Left cardiac atrium (tissue), 4 donors: ENCODE measurements around the gene ZBTB47. TPM values are rescaled to one million over a fixed set of nuclear protein-coding genes. Genes with fewer than 3 reads are reported as not detected.

ENCODE experiments used
- ATAC-seq, 2 donors: fragments of 200-7000 bp; cut with Tn5 transposase; one replicate each; pipeline ENCODE4 v1.9.1; 2020; ENCODE audit warnings: mild to moderate bottlenecking in 2 of 2, moderate library complexity in 2 of 2
- DNase-seq: peaks from one replicate; pipeline ENCODE4 v3.0.0-alpha.2; 2020
- intact Hi-C, 2 donors: fragments of 100-400 bp; cut with DNase I; formaldehyde crosslinking; loops; one replicate each; pipeline versions ENCODE4 v1.14.1 to v1.15.1; 2022 to 2023
- total RNA-seq, 2 donors: library from RNA; stranded (reverse); fragmentation: NEBNext Ultra II Directional; extraction: Animal tissue kit (Norgen Biotek cat#: 25700); gene quantifications; one replicate each; pipeline ENCODE4 v1.2.1, GENCODE V29; 2021
- donor health status: DM: no; HTN: yes; CAD: no.
- donor health status: DM: no; HTN: yes; CAD: no; lungs with severe emphysema.
- donor health status: DM: yes; HTN: yes; CAD: no.
- donor health status: Dilated cardiomyopathy.

Gene ZBTB47
- total RNA-seq, 2 donors from 2014 or later: 68.5 to 108 TPM

DNA sequence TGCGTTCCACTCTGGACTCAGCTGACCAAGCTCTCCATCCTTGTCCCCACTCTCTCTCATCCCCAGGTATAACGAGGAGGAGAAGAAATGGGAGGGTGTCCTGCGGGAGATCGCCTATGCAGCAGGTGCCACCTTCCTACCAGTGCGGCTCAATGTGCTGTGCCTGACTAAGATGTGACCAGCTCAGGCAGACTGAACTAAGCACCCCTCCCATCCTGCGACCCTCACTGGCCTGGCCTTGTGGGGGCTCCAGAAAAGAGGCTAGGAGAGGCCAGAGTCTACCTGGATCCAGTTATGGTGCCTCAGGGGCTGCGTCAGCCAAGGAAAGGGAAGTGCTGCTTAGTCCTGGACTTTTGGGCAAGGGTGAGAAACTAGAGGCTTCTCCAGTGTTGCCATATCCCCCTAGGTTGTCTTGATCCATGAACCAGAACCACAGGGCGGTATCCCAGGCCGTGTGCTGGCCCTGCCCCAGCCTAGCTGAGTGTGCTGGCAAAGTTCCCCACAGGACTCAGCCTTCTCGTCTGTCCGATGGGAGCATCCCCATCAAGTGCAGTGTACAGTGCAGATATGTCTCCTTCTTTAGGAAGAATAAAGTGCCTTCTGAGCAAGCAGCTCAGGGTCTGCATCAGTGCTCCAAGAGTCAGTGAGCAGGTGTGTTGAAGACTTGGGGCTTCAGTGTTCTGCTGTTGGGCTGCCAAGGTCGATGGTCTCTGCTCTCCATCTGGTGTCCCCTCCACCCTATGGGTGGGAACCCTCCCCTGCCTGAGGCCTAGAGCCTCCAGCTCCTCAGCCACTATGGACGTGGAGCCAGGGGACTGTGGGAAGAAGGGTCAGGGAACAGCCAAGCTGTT is 38.5 kb downstream of the ZBTB47 start:
- intact Hi-C loops: no loop called here
- ATAC-seq (no peak), DNase-seq (no peak)

DNA sequence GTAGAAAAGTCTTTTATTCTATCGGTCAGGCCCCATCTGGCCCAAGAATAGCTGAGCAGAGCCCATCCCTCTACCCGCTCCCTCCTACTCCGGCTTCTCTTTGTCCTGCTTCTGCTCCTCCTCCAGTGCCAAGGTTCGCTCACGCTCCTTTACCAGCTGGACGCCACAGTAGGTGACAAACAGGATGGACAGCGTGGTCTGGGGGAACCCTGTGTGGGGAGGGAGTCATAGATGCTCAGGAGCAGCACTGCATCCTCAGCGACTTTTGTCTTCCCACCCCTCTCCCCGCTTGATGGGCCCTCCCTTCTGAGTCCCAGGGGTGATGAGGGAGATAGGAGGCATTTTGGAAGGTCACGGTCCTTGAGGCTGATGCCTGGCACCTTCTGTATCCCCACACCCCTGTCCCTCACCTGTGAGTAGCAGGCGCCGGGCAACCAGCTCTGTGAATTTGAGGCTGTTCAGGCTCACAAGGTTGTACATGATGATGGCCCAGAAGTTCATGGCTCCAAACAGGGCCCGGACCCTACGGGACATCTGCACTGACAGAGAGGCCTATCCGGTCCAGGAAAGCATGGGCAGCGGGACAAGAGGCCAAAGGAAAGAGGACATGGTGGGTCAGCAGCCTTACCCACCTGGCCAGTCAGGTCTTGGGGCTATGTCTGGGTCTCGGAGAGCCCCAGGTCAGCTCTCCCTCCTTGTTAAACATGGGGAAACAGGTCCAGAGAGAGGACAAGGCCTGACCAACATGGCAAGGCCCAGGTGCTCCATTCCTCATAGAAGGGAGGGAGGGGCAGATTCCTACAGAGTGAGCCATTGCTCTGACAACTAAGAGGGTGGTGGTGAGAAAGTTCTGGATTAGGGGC is 39.4 kb downstream of the ZBTB47 start:
- DNase-seq (no peak), ATAC-seq (no peak)
- intact Hi-C loops: no loop called here

DNA sequence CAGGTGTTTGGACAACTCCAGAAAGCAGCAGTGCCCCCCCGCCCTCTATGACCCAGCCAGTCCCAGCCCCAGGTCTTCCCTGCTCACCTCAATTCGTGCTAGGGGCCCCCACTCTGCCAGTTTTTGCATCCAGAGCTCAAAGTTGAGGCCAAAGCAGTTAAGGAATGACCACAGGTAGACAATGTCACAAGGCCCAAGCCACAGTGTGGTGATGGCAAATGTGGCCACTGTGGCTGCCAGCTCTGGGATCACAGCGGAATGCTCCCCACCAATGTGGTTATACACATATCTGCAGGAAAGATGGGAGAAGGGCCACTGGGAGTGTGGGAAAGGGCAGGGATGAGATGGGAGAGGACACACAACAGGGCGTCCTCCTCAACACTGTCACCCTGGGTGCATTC is 40.0 kb downstream of the ZBTB47 start:
- intact Hi-C loops: no loop called here
- no peak for ATAC-seq
- DNase-seq: no peak

DNA sequence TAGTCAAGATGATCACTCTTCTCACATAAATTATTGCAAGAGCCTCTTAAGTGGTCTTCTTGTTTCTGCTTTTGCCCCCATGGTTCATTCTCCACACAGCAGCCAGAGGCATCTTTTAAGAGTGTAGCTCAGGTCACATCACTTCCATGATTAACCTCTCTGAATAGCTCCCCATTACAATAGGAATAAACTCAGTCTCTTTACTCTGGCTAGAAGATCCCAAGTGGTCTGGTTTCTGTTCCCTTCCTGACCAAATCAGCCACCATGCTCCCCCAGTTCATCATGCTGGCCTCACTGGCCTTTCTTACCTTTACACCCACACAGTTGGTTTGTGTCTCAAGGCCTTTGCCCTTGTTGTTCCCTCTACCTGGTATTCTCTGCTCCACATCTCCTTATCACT is 40.9 kb downstream of the ZBTB47 start:
- no peak for ATAC-seq
- DNase-seq: no peak
- intact Hi-C loops: no loop called here

DNA sequence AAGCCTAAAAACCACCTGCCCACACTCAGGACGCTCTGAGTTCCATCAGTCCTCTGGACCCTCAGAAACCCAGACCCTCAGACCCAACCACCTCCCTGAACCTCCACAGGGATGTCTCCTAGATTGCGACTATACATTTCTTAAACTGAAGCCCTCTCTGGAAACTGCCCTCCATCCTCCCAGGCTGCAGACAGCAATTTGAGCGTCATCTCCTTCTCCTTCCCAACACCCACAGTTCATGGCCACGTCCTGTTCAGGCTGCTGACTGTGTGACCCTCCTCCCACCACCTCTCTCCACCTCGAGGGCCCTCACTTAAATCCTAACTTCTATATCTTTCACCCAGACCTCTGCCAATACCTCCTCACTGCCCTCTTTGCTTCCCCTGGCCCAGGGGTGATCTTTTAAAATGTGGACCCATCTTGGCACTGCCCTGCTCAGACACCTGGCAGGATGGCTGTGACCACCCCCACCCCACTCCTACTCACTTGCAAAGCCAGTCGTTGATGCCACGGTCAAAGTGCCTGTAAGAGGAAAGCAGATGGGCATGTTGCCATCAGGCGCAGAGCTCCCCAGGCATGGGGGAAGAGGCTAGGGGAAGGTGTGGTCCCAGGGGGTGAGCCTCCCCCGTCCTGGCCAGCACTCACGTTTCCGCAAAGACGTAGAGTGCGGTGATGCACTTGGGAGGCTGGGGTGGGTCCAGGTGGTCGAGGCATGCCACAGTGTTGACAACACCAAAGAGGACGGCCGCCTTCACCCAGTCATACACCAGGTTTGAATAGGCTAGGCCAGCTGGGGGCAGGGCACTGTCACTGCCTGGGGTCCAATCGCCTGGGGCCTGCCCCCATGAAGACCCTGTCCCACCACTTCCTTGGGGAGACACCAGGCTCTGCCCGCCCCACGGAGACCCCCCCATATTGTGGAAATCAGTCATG is 43.1 kb downstream of the ZBTB47 start:
- no peak for ATAC-seq
- intact Hi-C loops: no loop called here
- no peak for DNase-seq

DNA sequence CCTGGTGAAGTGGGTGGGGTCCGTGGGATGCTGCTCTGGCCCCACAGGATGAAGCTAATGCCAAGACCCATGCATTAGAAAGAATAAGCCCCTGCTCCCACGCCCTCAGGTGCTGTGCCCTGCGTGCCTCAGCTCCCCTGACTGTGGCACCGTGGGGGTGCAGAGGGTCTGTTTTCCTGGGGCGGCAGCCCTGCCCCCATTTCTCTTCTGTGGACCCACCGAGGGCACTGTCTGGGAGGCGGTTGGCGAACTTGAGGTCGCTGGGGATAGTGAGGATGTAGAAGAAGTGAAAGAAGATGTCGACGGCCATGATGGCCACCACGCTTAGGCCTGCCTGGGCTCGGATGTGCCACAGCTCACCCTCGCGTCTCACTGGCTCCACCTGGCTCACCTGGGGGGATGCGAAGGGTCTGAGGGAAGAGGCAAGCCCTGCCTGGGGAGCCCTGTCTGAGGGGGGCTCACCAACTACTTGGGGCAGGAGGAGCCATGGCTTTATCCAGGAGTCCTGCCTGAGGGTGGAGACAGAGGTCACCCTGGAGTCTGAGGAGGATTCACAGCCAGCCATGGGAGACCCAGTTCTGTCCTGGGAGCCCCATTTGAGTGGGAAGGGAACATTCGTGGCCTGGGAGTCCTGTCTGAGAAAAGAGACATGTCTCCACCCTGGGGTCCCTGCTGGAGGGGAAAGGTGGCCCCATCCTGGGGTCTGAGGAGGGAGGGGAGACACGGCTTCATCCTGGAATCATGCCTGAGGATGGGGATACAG is 44.0 kb downstream of the ZBTB47 start:
- no peak for ATAC-seq
- DNase-seq: no peak
- intact Hi-C loops: no loop called here

DNA sequence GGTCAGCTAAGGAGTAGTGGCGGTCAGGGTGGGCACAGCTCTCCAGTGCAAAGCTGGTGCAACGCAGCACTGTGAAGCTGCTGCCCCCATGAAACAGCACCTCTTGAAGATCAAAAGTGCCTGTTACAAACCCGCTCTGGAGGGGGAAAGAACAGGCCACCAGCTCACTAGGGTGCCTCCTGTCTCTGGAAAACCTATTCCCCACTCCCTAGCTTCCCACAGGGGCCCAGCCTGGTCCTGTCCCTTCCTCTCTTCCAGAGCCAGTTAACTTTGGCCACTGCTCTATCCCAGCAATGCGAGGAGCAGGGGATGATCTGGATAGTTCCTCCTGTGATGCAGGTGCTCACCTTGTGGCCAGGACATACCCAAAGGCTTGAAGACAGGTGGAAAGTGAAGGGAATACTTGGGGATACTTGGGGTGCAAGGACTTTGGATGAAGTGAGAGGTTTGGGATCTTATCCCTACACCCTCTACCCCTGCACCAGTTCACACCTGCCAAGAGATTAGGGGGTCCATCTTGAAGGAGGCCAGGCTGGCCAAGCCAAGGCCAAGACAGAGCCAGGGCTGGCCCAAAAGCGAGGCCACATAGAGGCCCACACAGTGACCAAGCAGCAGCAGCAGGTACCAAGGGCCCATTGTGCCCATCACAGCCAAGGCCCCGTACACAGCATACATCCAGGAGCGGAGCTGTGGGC is 44.9 kb downstream of the ZBTB47 start:
- ATAC-seq: no peak

DNA sequence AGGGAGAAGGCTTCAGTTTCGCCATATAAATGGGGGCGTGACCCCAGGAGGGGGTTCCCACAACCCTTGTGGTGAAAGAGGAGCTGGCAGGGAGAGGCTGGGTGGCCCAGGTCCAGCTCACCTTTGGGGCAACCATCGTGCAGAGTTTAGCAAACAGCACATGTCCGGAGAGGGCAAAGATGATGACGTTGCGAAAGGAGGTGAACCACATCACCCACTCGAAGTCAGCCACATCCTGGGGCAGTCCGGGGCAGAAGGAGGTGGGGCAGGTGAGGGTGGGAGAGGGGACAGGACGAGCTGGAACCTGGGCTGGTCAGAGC is 45.4 kb downstream of the ZBTB47 start:
- ATAC-seq: no peak
- no peak for DNase-seq
- intact Hi-C loops: no loop called here

More for the DNA sequence above, 44.9 kb downstream of the ZBTB47 start:
- DNase-seq: no peak
- intact Hi-C loops: no loop called here

DNA sequence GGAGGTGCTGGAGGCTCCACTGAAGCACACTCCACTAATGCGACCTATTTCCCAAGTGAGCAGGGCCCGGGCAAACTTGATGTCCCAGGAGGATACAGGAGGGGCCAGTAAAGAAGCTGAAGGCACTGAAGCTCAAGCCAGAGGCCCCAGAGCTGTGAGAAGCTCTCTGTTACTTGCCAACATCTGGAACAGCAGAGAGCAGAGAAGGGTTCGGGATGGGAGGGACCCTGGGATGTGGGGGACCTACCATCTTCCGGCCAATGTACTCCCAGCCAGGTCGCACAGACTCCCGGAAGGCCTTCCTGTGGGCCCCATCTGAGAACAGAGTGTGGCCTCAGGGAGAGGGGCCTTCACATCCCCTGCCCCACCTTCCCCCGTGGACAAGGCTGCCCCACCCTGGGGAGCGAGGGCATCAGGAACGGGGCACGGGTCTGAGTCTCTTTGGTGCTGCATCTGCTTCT is 46.0 kb downstream of the ZBTB47 start:
- DNase-seq: no peak
- no peak for ATAC-seq
- intact Hi-C loops: no loop called here

DNA sequence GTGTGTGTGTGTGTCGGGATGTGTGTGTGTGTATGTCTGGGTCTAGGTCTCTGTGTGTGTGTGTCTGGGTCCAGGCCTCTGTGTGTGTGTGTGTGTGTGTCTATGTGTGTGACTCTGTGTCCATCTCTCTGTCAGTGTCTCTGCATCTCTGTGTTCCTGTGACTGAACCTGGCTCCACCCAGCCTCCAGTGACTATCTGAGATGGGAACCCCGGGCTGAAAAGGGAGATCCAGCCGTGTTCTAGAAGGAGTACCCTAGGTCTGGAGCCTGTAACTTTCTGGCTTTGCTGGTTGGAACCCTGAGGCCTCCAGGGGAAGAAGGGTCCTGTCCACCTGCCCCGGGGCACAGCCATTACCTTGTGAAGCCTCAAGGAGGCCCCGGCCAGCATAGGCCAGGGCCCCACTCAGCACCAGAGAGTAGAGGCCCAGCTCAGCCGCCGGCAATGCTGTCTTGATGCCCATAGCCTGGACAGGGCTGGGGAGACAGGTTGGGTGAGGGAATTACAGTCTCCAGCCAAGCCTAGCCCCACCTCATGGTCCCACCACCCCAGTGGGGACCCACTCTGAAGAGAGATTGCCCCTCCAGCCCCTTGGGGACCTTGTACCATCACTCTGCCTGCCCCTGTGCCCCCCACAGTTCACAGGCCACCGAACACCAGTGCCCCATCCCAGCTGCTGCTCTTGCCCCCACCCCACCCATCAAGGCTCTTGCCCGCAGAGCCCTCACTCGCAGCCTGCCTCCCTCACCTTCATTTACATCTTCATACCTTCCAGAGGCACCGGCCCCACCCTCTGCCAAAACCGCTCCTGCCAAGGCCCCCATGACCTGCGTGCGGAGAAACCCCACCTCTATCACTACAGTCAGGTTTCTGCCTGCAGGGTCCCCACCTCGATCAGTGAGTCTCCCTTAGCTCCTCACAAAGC is 47.1 kb downstream of the ZBTB47 start:
- ATAC-seq (no peak), DNase-seq (no peak)
- intact Hi-C loops: loop anchor here in 1 of 2 donors (5.0 kb wide), 1 partner anchor 38 kb away; no protein-coding TSS in a partner anchor

DNA sequence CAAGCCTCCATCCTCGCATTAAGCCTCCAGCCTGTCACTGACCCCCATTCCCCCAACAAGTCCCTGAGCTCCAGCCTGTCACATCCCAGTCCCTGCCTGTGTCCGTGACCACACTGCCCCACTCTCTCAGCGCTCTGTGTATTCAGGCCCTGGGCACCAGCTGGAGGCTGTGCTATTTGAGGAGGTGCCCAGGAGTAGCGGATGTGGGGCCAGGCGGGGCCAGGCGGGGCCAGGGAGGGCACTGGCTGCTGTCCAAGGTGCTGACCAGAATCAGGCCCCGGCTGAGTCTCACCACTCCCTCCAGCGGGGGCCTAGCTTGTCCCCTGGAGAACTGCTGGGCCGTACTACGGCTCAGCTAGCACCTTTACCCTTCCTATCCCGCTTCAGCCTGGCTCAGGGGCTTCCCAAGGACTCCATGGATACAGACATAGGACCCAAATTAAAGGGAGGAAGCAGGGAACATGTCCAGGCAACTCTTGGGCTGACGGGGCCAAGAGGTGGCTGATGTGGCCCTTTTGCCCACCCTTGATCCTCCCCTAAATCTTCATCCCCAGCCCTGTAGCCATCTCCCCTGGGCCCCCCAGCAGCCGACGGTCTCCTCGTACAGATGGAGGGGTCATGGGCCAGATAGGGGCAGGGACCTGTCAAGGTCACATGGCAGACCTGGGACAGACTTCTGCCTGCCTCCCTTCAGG is 48.0 kb downstream of the ZBTB47 start:
- ATAC-seq (peak; percentile 67 to 74), DNase-seq (peak; percentile 79)
- intact Hi-C loops: loop anchor here in 1 of 2 donors (2.0 to 5.0 kb wide), 3 partner anchors 21 to 41 kb away; no protein-coding TSS in a partner anchor

DNA sequence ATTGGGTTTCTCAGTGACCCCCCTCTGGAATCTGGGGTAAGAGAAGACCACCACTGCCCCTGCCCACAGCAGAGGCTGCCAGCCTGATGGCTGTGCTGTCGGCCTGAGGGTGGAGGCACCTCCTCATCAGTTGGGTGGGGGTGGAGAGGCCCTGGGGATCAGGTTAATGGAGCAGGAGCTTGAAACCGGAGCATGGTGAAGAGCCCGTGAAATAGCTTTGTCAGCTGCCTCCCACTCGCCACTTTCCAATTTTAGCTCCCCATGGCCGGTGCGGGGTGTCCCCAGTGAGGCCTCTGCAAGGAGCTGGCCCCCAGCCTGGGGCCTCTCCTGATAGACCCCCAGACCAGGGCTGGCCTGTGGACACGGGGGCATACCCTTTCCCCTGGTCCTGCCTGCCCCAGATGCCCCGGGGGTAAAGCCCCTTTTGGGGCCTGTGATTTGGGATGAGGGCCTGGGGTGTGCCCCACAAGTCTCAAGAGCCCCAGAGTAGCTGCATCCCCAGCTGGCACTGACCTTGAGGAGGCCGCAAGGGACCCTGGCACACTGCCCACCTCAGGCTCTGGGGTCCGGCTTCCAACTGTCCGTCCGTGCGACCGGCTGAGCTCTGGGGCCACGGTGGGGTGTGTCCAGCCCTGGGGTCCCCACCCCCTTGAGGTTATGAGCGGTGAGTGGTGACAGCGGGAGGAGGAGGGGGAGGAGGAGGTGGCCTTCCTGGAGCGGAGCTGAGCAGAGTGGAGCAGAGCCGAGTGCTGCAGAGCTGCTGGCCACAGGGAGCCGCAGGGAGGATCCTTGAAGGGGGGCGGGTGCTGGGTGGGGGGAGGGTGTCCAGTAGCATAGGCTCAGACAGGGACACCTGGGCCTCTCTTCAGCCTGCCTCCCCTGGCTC is 48.8 kb downstream of the ZBTB47 start, which contains the start of gene HHATL:
TSS of gene HHATL (minus strand) at position 733 of the 886 bp plus-strand sequence. CDS start 1,972 bp downstream, outside the sequence.
- intact Hi-C loops: loop anchor here in 1 of 2 donors (2.0 to 5.0 kb wide), 3 partner anchors 20 to 40 kb away; no protein-coding TSS in a partner anchor
- ATAC-seq: peak; percentile 74 to 79
- peak; percentile 69 for DNase-seq

DNA sequence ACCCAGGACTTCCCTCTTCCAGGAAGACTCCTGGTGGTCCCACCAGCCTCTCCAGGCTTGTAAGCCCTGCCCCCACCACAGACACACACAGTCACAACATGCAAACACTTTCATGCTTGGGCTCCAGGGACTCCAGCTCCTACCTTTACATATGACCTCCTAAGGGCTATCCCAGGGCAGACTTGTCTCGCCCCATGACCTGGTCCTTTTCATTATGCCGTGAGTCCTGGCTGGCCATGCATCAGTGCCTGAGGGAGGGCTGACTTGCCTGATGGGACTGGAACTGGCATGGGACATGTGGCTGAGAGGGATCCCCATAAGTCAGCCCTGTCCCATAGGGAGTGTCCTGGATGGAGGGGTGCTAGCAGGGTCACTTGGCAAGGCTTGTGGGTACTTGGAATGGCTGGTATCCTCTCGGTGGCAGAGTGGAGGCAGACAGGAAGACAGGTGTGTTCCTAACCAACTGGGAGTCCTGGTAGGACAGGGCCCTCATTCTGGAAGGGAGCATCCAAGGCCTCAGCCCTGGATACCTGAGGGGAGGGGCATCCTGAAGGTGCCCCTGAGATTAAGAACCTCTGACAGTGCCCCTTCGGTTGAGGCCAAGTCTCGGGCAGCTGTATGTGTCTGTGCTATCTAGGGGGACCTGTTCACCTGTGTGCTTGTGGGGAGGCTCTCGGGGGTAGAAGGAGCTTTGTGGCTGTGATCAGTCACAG is 49.6 kb downstream of the ZBTB47 start:
- intact Hi-C loops: loop anchor here in 1 of 2 donors (2.0 to 5.0 kb wide), 3 partner anchors 20 to 41 kb away; no protein-coding TSS in a partner anchor
- ATAC-seq (no peak), DNase-seq (no peak)

DNA sequence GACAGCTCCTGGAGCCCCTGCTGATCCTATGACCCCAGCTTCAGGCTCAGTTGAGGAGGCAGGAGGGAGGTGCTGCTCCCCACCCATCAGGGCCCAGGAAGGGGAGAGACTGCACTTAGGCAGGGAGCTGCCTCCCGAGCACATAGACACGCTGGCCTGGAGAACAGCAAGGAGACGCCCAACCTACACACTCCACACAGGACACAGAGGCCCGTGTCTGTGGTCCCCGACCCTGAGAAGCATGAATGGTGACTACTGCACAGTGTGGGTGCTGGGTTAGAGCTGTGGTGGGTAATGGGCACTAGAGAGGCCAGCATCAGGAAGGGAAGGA is 50.2 kb downstream of the ZBTB47 start:
- no peak for DNase-seq
- ATAC-seq: no peak
- intact Hi-C loops: loop anchor here in 1 of 2 donors (2.0 to 5.0 kb wide), 3 partner anchors 19 to 41 kb away; no protein-coding TSS in a partner anchor
